H9 (cell line): ENCODE results near the gene MAPK14. TPM values are rescaled to one million over a fixed set of nuclear protein-coding genes. Genes with fewer than 3 reads are reported as not detected.

Experiments used
- DNase-seq: peaks from one replicate; pipeline ENCODE4 v3.0.0-alpha.2; 2017
- H2AFZ ChIP-seq: one replicate; pipeline ENCODE4 v1.6.1; 2013; ENCODE audit warnings: mild to moderate bottlenecking, low read length, control low read depth, moderate library complexity
- H2AK5ac ChIP-seq: 2 replicates; pipeline ENCODE4 v1.6.1; 2013; ENCODE audit warnings: low read length, control low read depth, mixed read lengths; ENCODE audit not compliant: insufficient read length
- H2BK120ac ChIP-seq: one replicate; pipeline ENCODE4 v1.6.1; 2013; ENCODE audit warnings: low read depth, mild to moderate bottlenecking, low read length, control low read depth, inconsistent platforms; ENCODE audit not compliant: poor library complexity, severe bottlenecking
- H2BK12ac ChIP-seq: 2 replicates; pipeline ENCODE4 v1.6.1; 2013; ENCODE audit warnings: low read length, control low read depth, mixed read lengths, low read depth; ENCODE audit not compliant: insufficient read length
- H2BK15ac ChIP-seq: 2 replicates; pipeline ENCODE4 v1.6.1; 2013; ENCODE audit warnings: low read depth, low read length, control low read depth
- H2BK20ac ChIP-seq: one replicate; pipeline ENCODE4 v1.6.1; 2013; ENCODE audit warnings: low read depth, mild to moderate bottlenecking, low read length, control low read depth, inconsistent platforms; ENCODE audit not compliant: poor library complexity, severe bottlenecking
- H2BK5ac ChIP-seq: 2 replicates; pipeline ENCODE4 v1.6.1; 2013; ENCODE audit warnings: low read length, control low read depth, mixed read lengths; ENCODE audit not compliant: insufficient read length
- H3K14ac ChIP-seq: 2 replicates; pipeline ENCODE4 v1.6.1; 2013; ENCODE audit warnings: low read length, control low read depth; ENCODE audit not compliant: insufficient read depth
- H3K18ac ChIP-seq: 2 replicates; pipeline ENCODE4 v1.6.1; 2013; ENCODE audit warnings: low read depth, mild to moderate bottlenecking, mixed read lengths, low read length, control low read depth; ENCODE audit not compliant: insufficient read length
- H3K23ac ChIP-seq: 2 replicates; pipeline ENCODE4 v1.6.1; 2013; ENCODE audit warnings: low read length, control low read depth, mixed read lengths, low read depth; ENCODE audit not compliant: insufficient read length
- H3K23me2 ChIP-seq: 2 replicates; pipeline ENCODE4 v1.6.1; 2013; ENCODE audit warnings: low read depth, mild to moderate bottlenecking, mixed read lengths, low read length, control low read depth; ENCODE audit not compliant: insufficient read length, poor library complexity, severe bottlenecking
- H3K27ac ChIP-seq: 2 replicates; pipeline ENCODE4 v1.5.1; 2013; ENCODE audit warnings: low read length, control low read depth, mixed read lengths, low read depth; ENCODE audit not compliant: insufficient read length
- H3K27me3 ChIP-seq: 2 replicates; pipeline ENCODE4 v1.6.1; 2013; ENCODE audit warnings: low read length, control low read depth, inconsistent platforms; ENCODE audit not compliant: insufficient read depth
- H3K4ac ChIP-seq: 2 replicates; pipeline ENCODE4 v1.6.1; 2013; ENCODE audit warnings: low read depth, mild to moderate bottlenecking, control low read depth, inconsistent platforms, low read length, moderate library complexity
- H3K4me1 ChIP-seq: 2 replicates; pipeline ENCODE4 v1.6.1; 2013; ENCODE audit warnings: low read length, control low read depth, inconsistent platforms; ENCODE audit not compliant: insufficient read depth
- H3K4me2 ChIP-seq: 2 replicates; pipeline ENCODE4 v1.6.1; 2013; ENCODE audit warnings: low read length, control low read depth, mixed read lengths; ENCODE audit not compliant: insufficient read length, insufficient read depth
- H3K56ac ChIP-seq: 2 replicates; pipeline ENCODE4 v1.6.1; 2013; ENCODE audit warnings: low read depth, mild to moderate bottlenecking, mixed read lengths, low read length, control low read depth; ENCODE audit not compliant: insufficient read length
- H3K79me1 ChIP-seq: 2 replicates; pipeline ENCODE4 v1.6.1; 2013; ENCODE audit warnings: low read depth, mild to moderate bottlenecking, moderate library complexity, low read length, control low read depth, inconsistent platforms; ENCODE audit not compliant: insufficient read depth, poor library complexity, severe bottlenecking
- H3K79me2 ChIP-seq: 2 replicates; pipeline ENCODE4 v1.6.1; 2013; ENCODE audit warnings: low read length, control low read depth, inconsistent platforms; ENCODE audit not compliant: insufficient read depth
- H3K9ac ChIP-seq: 2 replicates; pipeline ENCODE4 v1.6.1; 2013; ENCODE audit warnings: low read length, control low read depth, mixed read lengths; ENCODE audit not compliant: insufficient read length; ENCODE audit errors: extremely low read depth
- H3K9me3 ChIP-seq: one replicate; pipeline ENCODE4 v1.6.1; 2013; ENCODE audit warnings: low read depth, low read length, inconsistent platforms; ENCODE audit not compliant: control insufficient read depth
- H3T11ph ChIP-seq: one replicate; pipeline ENCODE4 v1.6.1; 2013; ENCODE audit warnings: mild to moderate bottlenecking, low read length, control low read depth, inconsistent platforms
- H4K20me1 ChIP-seq: one replicate; pipeline ENCODE4 v1.6.1; 2013; ENCODE audit not compliant: control insufficient read depth, insufficient read length, insufficient read depth
- H4K5ac ChIP-seq: 2 replicates; pipeline ENCODE4 v1.6.1; 2013; ENCODE audit warnings: low read depth, mild to moderate bottlenecking, mixed read lengths, low read length, control low read depth; ENCODE audit not compliant: insufficient read length
- H4K8ac ChIP-seq: replicated peaks from 2 replicates; pipeline ENCODE4 v1.6.1; 2013; ENCODE audit warnings: low read length, control low read depth, mixed read lengths, low read depth; ENCODE audit not compliant: insufficient read length
- H4K91ac ChIP-seq: 2 replicates; pipeline ENCODE4 v1.6.1; 2013; ENCODE audit warnings: low read depth, mild to moderate bottlenecking, moderate library complexity, mixed read lengths, low read length, control low read depth; ENCODE audit not compliant: insufficient read length
- H3K27ac Mint-ChIP-seq, 3 experiments: 2 replicates in 2 of 3; 3 replicates in 1 of 3; pipeline ENCODE4 v1.8.0; 2020 to 2021; ENCODE audit warnings: mixed read lengths in 3 of 3, mild to moderate bottlenecking in 1 of 3, moderate library complexity in 1 of 3
- H3K27me3 Mint-ChIP-seq: 2 replicates; pipeline ENCODE4 v1.8.0; 2021; ENCODE audit warnings: low read depth, mild to moderate bottlenecking, moderate library complexity, mixed read lengths
- H3K36me3 Mint-ChIP-seq, 3 experiments: 2 replicates in 2 of 3; 3 replicates in 1 of 3; pipeline ENCODE4 v1.8.0; 2020 to 2021; ENCODE audit warnings: low read depth in 3 of 3, mixed read lengths in 3 of 3; ENCODE audit not compliant: insufficient read depth in 1 of 3
- H3K4me1 Mint-ChIP-seq, 2 experiments: 2 replicates each; pipeline ENCODE4 v1.8.0; 2020; ENCODE audit warnings: mixed read lengths in 2 of 2
- H3K4me3 Mint-ChIP-seq, 2 experiments: 2 replicates in 1 of 2; 3 replicates in 1 of 2; pipeline ENCODE4 v1.8.0; 2020 to 2021; ENCODE audit warnings: mild to moderate bottlenecking in 2 of 2, mixed read lengths in 2 of 2, moderate library complexity in 1 of 2
- H3K9me3 Mint-ChIP-seq, 2 experiments: 2 replicates in 1 of 2; 3 replicates in 1 of 2; pipeline ENCODE4 v1.8.0; 2020; ENCODE audit warnings: mild to moderate bottlenecking in 2 of 2, mixed read lengths in 2 of 2, moderate library complexity in 1 of 2
- WGBS: extraction: QIAGEN DNeasy Blood & Tissue Kit; methylation state at CpG from one replicate; pipeline ENCODE4 v1.1.7; 2013; ENCODE audit warnings: missing lambda C conversion rate, low lambda C conversion rate, mixed read lengths; ENCODE audit not compliant: insufficient read length; ENCODE audit errors: extremely low coverage; 5-methylcytosine and 5-hydroxymethylcytosine counted together
- total RNA-seq: library from RNA; stranded (reverse); gene quantifications from 2 replicates; pipeline ENCODE4 v1.2.1, GENCODE V29; 2021
- TF ChIP-seq, protein P1 (sequence below): fragments of 200-600 bp; sonication (generic); conservative IDR thresholded peaks from 3 replicates; pipeline ENCODE4 v1.8.0; 2021; ENCODE audit warnings: antibody characterized with exemption, mild to moderate bottlenecking

Gene MAPK14
- total RNA-seq, 1 experiment from 2014 or later, result 40.5 TPM

DNA sequence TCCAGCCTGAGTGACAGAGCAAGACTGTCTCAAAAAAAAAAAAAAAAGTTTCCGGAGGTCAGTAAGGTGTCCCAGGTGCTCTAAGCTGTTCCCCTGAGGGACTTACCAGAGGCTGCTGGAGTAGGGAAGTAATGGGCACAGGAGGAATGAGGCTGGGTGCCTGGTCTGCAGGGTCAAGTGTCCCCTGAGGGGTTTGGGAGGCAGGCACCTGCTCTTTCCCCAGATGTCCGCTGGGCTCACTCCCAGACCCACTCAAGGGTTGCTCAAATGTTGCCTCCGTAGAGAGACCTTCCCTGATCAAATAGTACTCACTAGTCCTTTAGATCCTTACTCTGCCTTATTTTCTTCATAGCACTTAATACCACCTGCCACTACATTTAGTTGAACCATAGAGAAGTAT lies 97.3 kb downstream of the MAPK14 start:
- Histone ChIP-seq H3K27ac (no peak overlapping the region), H3K4me2 (no peak overlapping the region), H2BK15ac (no peak overlapping the region), H3K79me1 (no peaks in the 10 kb centered on the region), H3K4me1 (peaks cover 4% of the 10 kb centered on the region), H3K56ac (no peak overlapping the region), H2AK5ac (no peak overlapping the region), H3K4ac (no peak overlapping the region), H4K8ac (no peak overlapping the region), H4K20me1 (no peaks in the 10 kb centered on the region), H3K23me2 (no peaks in the 10 kb centered on the region), H2BK5ac (no peak overlapping the region), H3K14ac (no peak overlapping the region), H2BK20ac (no peak overlapping the region), H4K5ac (no peak overlapping the region), H2BK120ac (no peak overlapping the region), H2BK12ac (no peak overlapping the region), H2AFZ (no peak overlapping the region), H3K9me3 (no peaks in the 10 kb centered on the region), H3K79me2 (no peaks in the 10 kb centered on the region), H3T11ph (no peak overlapping the region), H3K18ac (no peak overlapping the region), H4K91ac (no peak overlapping the region), H3K23ac (no peak overlapping the region), H3K9ac (no peak overlapping the region), H3K27me3 (no peaks in the 10 kb centered on the region)
- Mint-ChIP-seq H3K27me3 (peaks cover 13% of the 10 kb centered on the region), H3K4me1 (peaks cover 19 to 25% of the 10 kb centered on the region in 2 experiments), H3K9me3 (peaks cover 0 to 2% of the 10 kb centered on the region in 2 experiments; a peak in 1 of 5 replicates), H3K4me3 (no peak overlapping the region), H3K27ac (peak overlapping the region in 1 of 3 experiments; percentile 70; a peak in 1 of 7 replicates), H3K36me3 (no peaks in the 10 kb centered on the region; a peak in 1 of 7 replicates)
- DNase-seq, result no peak
- no CpG with 5 or more reads among the region's 3 CpGs for WGBS
- TF ChIP-seq, protein P1, sequence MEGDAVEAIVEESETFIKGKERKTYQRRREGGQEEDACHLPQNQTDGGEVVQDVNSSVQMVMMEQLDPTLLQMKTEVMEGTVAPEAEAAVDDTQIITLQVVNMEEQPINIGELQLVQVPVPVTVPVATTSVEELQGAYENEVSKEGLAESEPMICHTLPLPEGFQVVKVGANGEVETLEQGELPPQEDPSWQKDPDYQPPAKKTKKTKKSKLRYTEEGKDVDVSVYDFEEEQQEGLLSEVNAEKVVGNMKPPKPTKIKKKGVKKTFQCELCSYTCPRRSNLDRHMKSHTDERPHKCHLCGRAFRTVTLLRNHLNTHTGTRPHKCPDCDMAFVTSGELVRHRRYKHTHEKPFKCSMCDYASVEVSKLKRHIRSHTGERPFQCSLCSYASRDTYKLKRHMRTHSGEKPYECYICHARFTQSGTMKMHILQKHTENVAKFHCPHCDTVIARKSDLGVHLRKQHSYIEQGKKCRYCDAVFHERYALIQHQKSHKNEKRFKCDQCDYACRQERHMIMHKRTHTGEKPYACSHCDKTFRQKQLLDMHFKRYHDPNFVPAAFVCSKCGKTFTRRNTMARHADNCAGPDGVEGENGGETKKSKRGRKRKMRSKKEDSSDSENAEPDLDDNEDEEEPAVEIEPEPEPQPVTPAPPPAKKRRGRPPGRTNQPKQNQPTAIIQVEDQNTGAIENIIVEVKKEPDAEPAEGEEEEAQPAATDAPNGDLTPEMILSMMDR, result no peak
